NCI-H82 (cell line): ENCODE data around the gene LRRC37A3.
"Not testable (repeated sequence)": the region's sequence is repeated elsewhere in the genome, so short reads cannot be mapped to it uniquely, and the experiment has no call there.

Experiments
- DNase-seq: peaks from one replicate; lab custom pipeline; 2025; lab: John Stamatoyannopoulos, UW

LRRC37A3 gene

DNA sequence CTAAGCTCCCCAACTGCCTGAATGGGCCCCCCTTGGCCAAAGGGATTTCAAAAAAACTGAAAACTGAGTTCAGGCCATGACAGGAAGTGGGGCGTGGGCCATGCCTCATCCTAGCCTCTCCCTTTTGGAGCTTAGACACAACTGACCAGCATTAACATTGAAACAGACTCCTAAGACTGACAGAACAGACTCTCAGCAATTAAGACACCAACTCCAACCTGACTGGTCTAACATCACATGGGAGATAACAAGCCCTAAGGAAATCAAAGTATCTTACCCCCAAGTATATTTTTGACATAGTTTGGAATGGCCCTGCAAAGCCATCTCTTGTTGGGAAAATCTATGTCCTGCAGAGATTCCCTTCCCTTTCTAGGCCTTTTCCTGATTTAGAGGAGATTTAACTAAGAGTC is 88.6 kb downstream of the LRRC37A3 start:
- DNase-seq = not testable (repeated sequence)

DNA sequence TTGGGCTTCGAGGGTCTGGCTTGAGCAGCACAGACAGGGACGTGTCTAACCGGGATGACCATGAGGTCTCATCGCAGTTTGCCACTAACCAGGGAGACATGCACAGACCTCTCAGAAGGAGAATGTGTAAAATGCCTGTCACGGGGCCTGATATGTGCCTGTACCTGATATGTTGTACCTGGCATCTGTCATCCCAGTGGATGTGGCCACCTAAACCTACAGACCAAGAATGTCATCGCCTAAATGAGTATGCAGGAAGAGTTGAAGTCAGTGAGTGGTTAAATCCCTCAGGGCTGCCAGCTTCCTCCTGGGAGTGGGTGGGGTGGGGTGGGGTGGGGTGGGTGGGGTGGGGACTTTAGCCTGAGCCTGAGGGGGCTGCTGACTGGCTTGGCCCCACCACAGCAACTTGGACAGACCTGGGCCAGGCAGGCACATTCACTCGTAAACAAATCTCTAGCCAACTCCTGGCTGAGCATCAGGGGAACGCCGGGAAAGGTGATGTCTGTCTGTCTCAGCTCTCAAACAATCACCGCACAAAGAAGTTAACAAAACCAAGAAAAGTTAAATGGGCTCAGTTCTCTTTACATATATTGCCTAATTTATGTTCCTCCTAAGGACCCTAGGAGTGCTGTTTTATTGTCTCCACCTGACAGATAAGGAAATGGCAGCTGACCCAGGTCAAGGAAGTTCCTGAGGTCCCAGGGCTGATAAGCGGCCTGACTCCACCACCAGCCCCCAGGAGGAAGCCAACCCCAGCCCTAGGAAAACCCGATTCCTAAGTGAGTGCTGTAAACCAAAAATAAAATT is 89.3 kb downstream of the LRRC37A3 start:
- not testable (repeated sequence) for DNase-seq

DNA sequence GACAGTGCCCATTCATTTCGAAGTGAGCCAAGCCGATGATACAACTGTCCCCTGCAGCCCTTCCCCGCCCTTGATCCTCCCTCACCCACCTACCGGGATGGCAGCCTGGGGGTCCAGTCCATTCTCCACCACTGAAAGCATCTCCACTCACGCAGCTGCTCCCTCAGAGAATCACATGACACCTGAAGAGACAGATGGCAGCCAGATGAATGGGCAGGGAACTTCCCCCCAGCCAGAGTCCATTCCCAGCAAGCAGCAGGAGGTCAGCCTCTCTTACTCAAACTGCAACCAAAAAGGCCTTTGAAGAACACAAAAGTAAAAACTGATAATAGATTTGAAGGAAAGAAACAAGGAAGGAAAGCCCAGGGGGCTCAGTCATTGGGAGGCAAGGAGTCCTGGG is 90.2 kb downstream of the LRRC37A3 start:
- not testable (repeated sequence) for DNase-seq

DNA sequence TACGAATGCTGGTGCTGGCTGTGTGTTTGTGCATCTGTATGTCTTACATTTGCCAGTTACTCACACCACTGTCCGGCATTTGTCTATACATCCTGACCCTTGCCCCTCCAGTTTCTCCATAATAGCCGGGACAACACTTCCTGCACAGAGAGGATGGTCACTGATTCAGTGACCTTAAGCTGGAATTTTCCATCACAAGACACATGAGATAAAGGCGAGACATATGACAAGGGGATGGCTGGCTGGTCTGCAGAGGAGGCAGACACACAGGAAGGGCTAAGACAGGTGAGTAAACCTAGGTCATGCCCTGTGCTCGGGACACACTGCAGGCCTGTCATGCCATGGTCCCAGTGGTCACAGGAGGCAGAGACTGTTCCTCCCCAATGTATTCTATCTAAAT is 100.4 kb downstream of the LRRC37A3 start:
- not testable (repeated sequence) for DNase-seq

DNA sequence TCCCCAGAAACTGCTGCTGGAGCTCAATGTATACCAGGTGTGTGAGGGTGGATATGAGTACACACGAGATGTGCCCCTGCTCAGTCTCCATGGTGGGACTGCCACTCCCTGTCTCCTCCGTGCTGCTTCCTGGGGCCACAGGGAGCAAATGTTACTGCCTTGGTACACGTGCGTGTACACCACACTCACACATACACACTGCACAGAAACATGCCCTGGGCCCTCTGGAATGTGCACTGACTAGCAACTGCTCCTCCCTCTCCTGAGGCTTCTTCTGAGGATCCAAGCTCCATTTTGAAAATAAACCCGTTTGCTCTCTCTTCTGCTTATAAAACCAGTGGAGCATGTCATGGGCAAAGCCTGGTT is 103.5 kb downstream of the LRRC37A3 start:
- not testable (repeated sequence) for DNase-seq

DNA sequence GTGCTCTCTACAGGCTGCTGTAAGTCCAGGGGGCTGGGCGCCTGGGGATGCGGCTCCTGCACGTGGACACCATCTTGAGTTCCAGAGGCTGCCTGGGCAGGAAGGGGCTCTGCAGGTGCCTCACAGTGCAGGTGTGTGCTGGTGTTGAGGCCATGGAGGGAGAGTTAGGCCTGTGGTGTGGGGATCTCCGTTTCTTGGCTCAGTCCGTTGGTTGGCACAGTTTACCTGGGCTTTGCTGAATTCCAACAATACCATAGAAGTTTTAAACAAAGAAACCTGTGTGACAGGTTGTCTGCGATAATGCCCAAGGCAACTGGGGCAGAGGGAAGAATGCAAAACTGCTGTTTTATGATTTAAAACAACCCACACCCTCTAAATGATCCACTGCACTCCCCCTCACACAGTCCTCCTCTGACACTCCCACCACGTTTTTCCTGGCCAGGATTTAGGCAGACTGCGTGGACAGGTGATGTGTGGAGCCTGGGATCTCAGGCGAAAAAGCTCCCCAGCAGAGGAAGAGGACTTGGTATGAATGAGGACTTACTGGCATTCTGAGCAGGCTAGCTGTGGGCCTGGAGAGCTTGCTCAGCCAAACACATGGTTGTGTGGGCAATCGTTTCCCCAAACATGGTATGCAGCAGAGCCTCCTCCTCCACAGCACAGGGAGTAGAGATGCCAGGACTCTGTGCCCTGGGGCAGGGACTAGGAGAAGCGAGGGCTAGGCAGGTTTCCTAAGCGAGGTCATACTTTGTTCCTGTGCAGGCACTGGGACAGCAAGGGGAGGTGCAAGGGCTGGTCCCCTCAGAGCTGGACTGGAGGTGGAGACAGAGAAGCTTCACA is 104.1 kb downstream of the LRRC37A3 start:
- not testable (repeated sequence) for DNase-seq

DNA sequence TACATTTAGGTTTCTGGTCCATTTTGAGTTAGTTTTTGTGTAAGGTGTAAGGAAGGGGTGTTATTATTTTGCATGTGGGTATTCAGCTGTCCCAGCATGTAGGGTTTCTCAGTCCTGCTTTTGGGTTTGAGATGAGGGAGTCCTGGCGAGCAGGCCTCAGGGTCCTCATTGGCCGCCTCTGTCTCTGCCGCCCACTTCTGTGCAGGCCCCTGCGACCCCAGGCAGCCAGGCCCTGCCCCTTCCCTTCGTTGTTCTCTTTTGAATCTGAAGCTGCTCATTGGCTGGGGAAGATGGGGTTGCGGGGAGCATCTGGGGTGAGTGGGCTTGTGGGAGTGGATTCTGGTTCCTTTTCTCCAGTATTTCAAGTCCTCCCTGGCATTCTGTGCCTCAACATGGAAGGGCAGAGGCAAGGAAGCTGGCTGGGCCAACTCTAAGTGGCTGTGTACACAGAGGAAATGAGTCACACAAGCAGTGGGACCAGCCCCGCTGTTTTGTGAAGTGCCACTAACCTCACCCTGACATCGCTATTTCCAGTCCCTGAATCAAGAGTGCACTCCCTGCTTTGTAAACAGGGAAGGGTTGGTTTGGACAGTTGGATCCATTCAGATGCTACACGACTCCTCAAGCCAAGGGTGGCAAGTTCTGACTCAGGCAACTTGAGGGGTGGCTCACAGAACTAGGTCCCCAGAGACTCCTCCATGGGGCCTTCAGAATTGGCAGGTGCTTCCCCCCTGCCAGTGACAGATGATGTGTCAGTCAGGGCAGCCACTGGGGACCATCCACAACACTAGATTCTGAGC is 110.9 kb downstream of the LRRC37A3 start:
- not testable (repeated sequence) for DNase-seq
